Fibroblast of lung (primary cell): ENCODE measurements around the gene PLAAT1. TPM values are rescaled to one million over a fixed set of nuclear protein-coding genes. Genes with fewer than 3 reads are reported as not detected.

Source experiments
- DNase-seq, 2 donors: peaks; one replicate each; pipeline versions ENCODE4 v3.0.0 to v3.0.0-alpha.2; 2010; ENCODE audit warnings: low read depth in 2 of 2
- H2AFZ ChIP-seq: 2 replicates; pipeline ENCODE4 v1.5.1; 2012; ENCODE audit warnings: low read length, control low read depth, inconsistent platforms
- H3K27ac ChIP-seq: 2 replicates; pipeline ENCODE4 v1.5.1; 2011; ENCODE audit warnings: low read length, control low read depth; ENCODE audit not compliant: insufficient read depth
- H3K27me3 ChIP-seq: 2 replicates; pipeline ENCODE4 v1.5.1; 2011; ENCODE audit warnings: mild to moderate bottlenecking, low read length; ENCODE audit not compliant: control insufficient read depth, insufficient read depth
- H3K36me3 ChIP-seq: 2 replicates; pipeline ENCODE4 v1.5.1; 2011; ENCODE audit warnings: low read length; ENCODE audit not compliant: control insufficient read depth, insufficient read depth
- H3K4me1 ChIP-seq: 2 replicates; pipeline ENCODE4 v1.5.1; 2011; ENCODE audit warnings: low read length; ENCODE audit not compliant: control insufficient read depth, insufficient read depth; ENCODE audit errors: extremely low read depth
- H3K4me2 ChIP-seq: 2 replicates; pipeline ENCODE4 v1.5.1; 2011; ENCODE audit warnings: low read length, control low read depth; ENCODE audit not compliant: insufficient read depth; ENCODE audit errors: extremely low read depth
- H3K4me3 ChIP-seq, 4 experiments: fragments of 200-600 bp in 1 of 4; sonication (generic) in 1 of 4; replicated peaks in 1 of 4; 2 replicates each; pipeline ENCODE4 v1.5.1; 2011 to 2016; ENCODE audit warnings: low read length in 4 of 4, low read depth in 3 of 4, mild to moderate bottlenecking in 3 of 4, control low read depth in 2 of 4, inconsistent platforms in 1 of 4, mixed read lengths in 1 of 4; ENCODE audit not compliant: insufficient read depth in 1 of 4; ENCODE audit errors: control extremely low read depth in 1 of 4
- H3K79me2 ChIP-seq: 2 replicates; pipeline ENCODE4 v1.5.1; 2012; ENCODE audit warnings: mild to moderate bottlenecking, low read length, inconsistent platforms; ENCODE audit not compliant: control insufficient read depth, insufficient read depth
- H3K9ac ChIP-seq: 2 replicates; pipeline ENCODE4 v1.5.1; 2011; ENCODE audit warnings: mild to moderate bottlenecking, low read length, control low read depth; ENCODE audit not compliant: insufficient read depth
- H3K9me3 ChIP-seq: 2 replicates; pipeline ENCODE4 v1.5.1; 2012; ENCODE audit warnings: low read depth, low read length; ENCODE audit not compliant: control insufficient read depth, insufficient read depth
- H4K20me1 ChIP-seq: 2 replicates; pipeline ENCODE4 v1.5.1; 2011; ENCODE audit warnings: low read length; ENCODE audit not compliant: control insufficient read depth, insufficient read depth; ENCODE audit errors: extremely low read depth
- CTCF ChIP-seq, 2 donors: IDR thresholded peaks in 1 of 2; conservative IDR thresholded peaks in 1 of 2; 1 replicate in 1 of 2; 2 replicates in 1 of 2; pipeline ENCODE4 v1.5.1; 2011 to 2012; ENCODE audit warnings: low read length in 2 of 2, control low read depth in 1 of 2, inconsistent platforms in 1 of 2, low read depth in 1 of 2, mild to moderate bottlenecking in 1 of 2
- EZH2 ChIP-seq: IDR thresholded peaks from 2 replicates; pipeline ENCODE4 v1.5.1; 2012; ENCODE audit warnings: low read length, control low read depth, mild to moderate bottlenecking; ENCODE audit errors: missing control alignments
- polyA plus RNA-seq, 2 donors: library from polyadenylated mRNA; depleted of rRNA in 1 of 2; stranded (reverse) in 1 of 2; unstranded in 1 of 2; fragments of >200 nt; gene quantifications; 2 replicates each; pipeline ENCODE4 v1.2.1, GENCODE V29; 2011 to 2012; ENCODE audit warnings: missing spikeins in 1 of 2
- total RNA-seq: library from RNA; depleted of rRNA; stranded (reverse); fragments of >200 nt; gene quantifications from 2 replicates; pipeline ENCODE4 v1.2.1, GENCODE V29; 2014

The PLAAT1 gene
- total and polyA plus RNA-seq, 2 donors (not counting 1 experiment from before 2014, with no cell fraction given), result 0.07 TPM; not detected in 1

- Histone ChIP-seq H4K20me1 (no peaks in the 10 kb centered on the region), H2AFZ (no peak overlapping the region), H3K4me2 (no peak overlapping the region), H3K9me3 (no peaks in the 10 kb centered on the region), H3K27ac (no peak overlapping the region), H3K4me1 (no peaks in the 10 kb centered on the region), H3K9ac (no peak overlapping the region), H3K79me2 (no peaks in the 10 kb centered on the region), H3K4me3 (no peak overlapping the region), H3K36me3 (no peaks in the 10 kb centered on the region), H3K27me3 (no peaks in the 10 kb centered on the region)
- TF ChIP-seq EZH2 (no peak), CTCF (conservative IDR thresholded peaks at IDR 0.05 in 1 of 2, IDR thresholded peaks at IDR 0.05 in 1 of 2; ENCODE audit: low read depth in 1 of 2, low read length in 2 of 2) (no peak)
- DNase-seq, result no peak
These were observed 29.0 kb upstream of the PLAAT1 start for GRCh38 chr3:193211984-193212383.

GRCh38 chr3:193212844-193213243, 28.2 kb upstream of the PLAAT1 start:
- no peak for TF ChIP-seq EZH2
- TF ChIP-seq CTCF (conservative IDR thresholded peaks at IDR 0.05 in 1 of 2, IDR thresholded peaks at IDR 0.05 in 1 of 2; ENCODE audit: low read depth in 1 of 2, low read length in 2 of 2), result no peak
- Histone ChIP-seq H3K79me2 (no peaks in the 10 kb centered on the region), H2AFZ (no peak overlapping the region), H3K27me3 (no peaks in the 10 kb centered on the region), H4K20me1 (no peaks in the 10 kb centered on the region), H3K4me1 (no peaks in the 10 kb centered on the region), H3K36me3 (no peaks in the 10 kb centered on the region), H3K27ac (no peak overlapping the region), H3K9me3 (no peaks in the 10 kb centered on the region), H3K9ac (no peak overlapping the region), H3K4me2 (no peak overlapping the region), H3K4me3 (no peak overlapping the region)
- no peak for DNase-seq

- Histone ChIP-seq H3K9me3 (no peaks in the 10 kb centered on the region), H3K4me3 (no peak overlapping the region), H2AFZ (no peak overlapping the region), H3K27ac (no peak overlapping the region), H3K4me2 (no peak overlapping the region), H3K36me3 (no peaks in the 10 kb centered on the region), H3K27me3 (no peaks in the 10 kb centered on the region), H3K9ac (no peak overlapping the region), H3K4me1 (no peaks in the 10 kb centered on the region), H4K20me1 (no peaks in the 10 kb centered on the region), H3K79me2 (no peaks in the 10 kb centered on the region)
- DNase-seq, result no peak
- no peak for TF ChIP-seq EZH2
- no peak for TF ChIP-seq CTCF (conservative IDR thresholded peaks at IDR 0.05 in 1 of 2, IDR thresholded peaks at IDR 0.05 in 1 of 2; ENCODE audit: low read depth in 1 of 2, low read length in 2 of 2)
These were observed 26.6 kb upstream of the PLAAT1 start for GRCh38 chr3:193214445-193214844.
